SK-N-SH (cell line): ENCODE results near the gene LSM7.

Experiments used
- EZH2phosphoT487 ChIP-seq: fragments of 200-600 bp; sonication (generic); IDR thresholded peaks from 2 replicates; pipeline ENCODE4 v1.6.1; 2017; ENCODE audit warnings: low read depth, mixed run types, mild to moderate bottlenecking, antibody characterized with exemption, moderate library complexity, borderline replicate concordance
- MAX ChIP-seq: IDR thresholded peaks from 2 replicates; pipeline ENCODE4 v1.4.0; 2012; ENCODE audit warnings: low read depth
- TAF1 ChIP-seq: IDR thresholded peaks from 2 replicates; pipeline ENCODE4 v1.6.1; 2012; ENCODE audit warnings: low read depth, mild to moderate bottlenecking, low read length, moderate library complexity, borderline replicate concordance

GRCh38 chr19:2320049-2320448 is 8.3 kb downstream of the LSM7 start:
- TF ChIP-seq TAF1 (no peak), MAX (no peak), EZH2phosphoT487 (no peak)
